ENCODE measurements around the gene NR3C1. TPM values are rescaled to one million over a fixed set of nuclear protein-coding genes. Genes with fewer than 3 reads are reported as not detected.

Gene NR3C1
- total and polyA plus RNA-seq, 2 of the 4 experiments (the other 2 are of a cell fraction): 13.7 to 77.4 TPM

DNA sequence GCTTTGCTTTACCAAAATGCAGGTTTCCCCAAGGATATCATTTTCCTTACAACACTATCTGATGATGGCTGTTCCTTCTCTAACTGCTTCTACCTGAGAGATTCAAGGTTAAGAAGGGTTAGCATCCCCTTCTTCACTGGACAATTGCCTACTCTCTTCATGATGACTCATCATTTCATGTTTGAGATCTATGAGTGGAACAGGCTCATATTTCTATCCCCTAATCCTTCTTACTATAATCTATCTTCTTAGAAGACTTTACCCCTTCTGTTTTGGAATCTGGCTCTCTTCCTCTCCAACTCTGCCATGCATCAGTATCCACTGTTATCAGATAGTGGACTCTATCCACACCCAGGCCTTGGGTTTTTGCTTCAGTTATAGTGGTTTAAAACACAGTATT lies 54.3 kb downstream of the NR3C1 start:
- no peak overlapping the region for H2BK15ac ChIP-seq (ENCODE audit: low read depth, low read length)
- H2BK20ac ChIP-seq (ENCODE audit: low read depth, low read length): no peak overlapping the region
- peaks cover 14% of the 10 kb centered on the region for H3K9me1 ChIP-seq (ENCODE audit: insufficient read depth, low read length)
- dilution Hi-C loops (cut with HindIII; ENCODE audit: low sequenced_read_pairs, unreplicated experiment): no loop called here
- ChIA-PET CTCF (no interaction called here), POLR2A (ENCODE audit: unreplicated experiment) (interaction anchor here (0.5 kb wide), 1 partner anchor 38 kb away, joined by 4 read pairs; no protein-coding TSS in a partner anchor)
- no TSS peak for BruUV-seq (replicated peaks)
- TF ChIP-seq MAFK (IDR thresholded peaks at IDR 0.05; ENCODE audit: low read depth, low read length) (peak; percentile 83), NFE2L2 (IDR thresholded peaks at IDR 0.05; ENCODE audit: low read depth, low read length) (peak; percentile 79), CHD1 (IDR thresholded peaks at IDR 0.05; ENCODE audit: low read depth, low read length) (no peak), FOS (IDR thresholded peaks at IDR 0.05; ENCODE audit: low read depth, low read length) (peak; percentile 77), SMC3 (IDR thresholded peaks at IDR 0.05; ENCODE audit: low read depth, low read length) (no peak)
- no peak overlapping the region for H4K8ac ChIP-seq (ENCODE audit: low read depth in 2 of 2, low read length in 2 of 2)
- no peak overlapping the region for H4K5ac ChIP-seq (ENCODE audit: low read depth, low read length)
- no peak overlapping the region for H2AK9ac ChIP-seq (replicated peaks; ENCODE audit: low read depth, low read length, poor library complexity)
- peaks cover 2% of the 10 kb centered on the region for H3K36me3 ChIP-seq (ENCODE audit: control insufficient read depth, insufficient read depth, low read length)
- no peaks in the 10 kb centered on the region for H3K27me3 ChIP-seq (ENCODE audit: control insufficient read depth, insufficient read depth, low read length)
- peaks cover 38 to 79% of the 10 kb centered on the region in 2 experiments for H3K79me1 ChIP-seq (ENCODE audit: low read depth in 1 of 2, low read length in 2 of 2)
- no peak overlapping the region for H3K18ac ChIP-seq (ENCODE audit: low read depth, low read length)
- H3K27ac ChIP-seq (ENCODE audit: insufficient read depth, low read length): no peak overlapping the region
- no peak overlapping the region for H3K56ac ChIP-seq (ENCODE audit: extremely low read depth, insufficient read depth, low read length)
- no peak overlapping the region for H2AK5ac ChIP-seq (ENCODE audit: low read depth, low read length)
- H3K4me3 ChIP-seq (ENCODE audit: insufficient read depth, low read depth, low read length): no peak overlapping the region
- DNase-seq (peak; percentile 37), ATAC-seq (ENCODE audit: low read depth) (0 out of 2 replicates have a peak, but pooled peaks have one; percentile 7)
- in situ Hi-C loops (cut with MboI; ENCODE audit: low sequenced_read_pairs): no loop called here
- intact Hi-C loops (cut with micrococcal nuclease): no loop called here
- no peak overlapping the region for H3K14ac ChIP-seq (replicated peaks; ENCODE audit: low read depth, low read length)
- no peak overlapping the region for H2AFZ ChIP-seq (replicated peaks; ENCODE audit: low read length, poor library complexity)
- no peak overlapping the region for H3K9ac ChIP-seq (ENCODE audit: low read depth, low read length)
- no peak overlapping the region for H4K91ac ChIP-seq (ENCODE audit: insufficient read depth, low read depth, low read length)
- no peak overlapping the region for H3K4ac ChIP-seq (ENCODE audit: low read depth, low read length)
- peaks cover 18% of the 10 kb centered on the region for H3K4me1 ChIP-seq (ENCODE audit: control insufficient read depth, insufficient read depth, low read length)
- H3K9me3 ChIP-seq (ENCODE audit: control insufficient read depth, insufficient read depth, low read length): no peaks in the 10 kb centered on the region
- H3K4me2 ChIP-seq (ENCODE audit: low read depth, low read length): no peak overlapping the region
- H2BK120ac ChIP-seq (ENCODE audit: low read depth, low read length): no peak overlapping the region
- H2BK5ac ChIP-seq (ENCODE audit: low read depth, low read length, poor library complexity, severe bottlenecking): no peak overlapping the region
- peaks cover 44% of the 10 kb centered on the region; the same call in 1 of the 2 replicates for H4K20me1 ChIP-seq (ENCODE audit: insufficient read depth, low read length)
- no peak overlapping the region for H3K23ac ChIP-seq (ENCODE audit: low read depth, low read length)
